ENCODE measurements around the gene PKM. TPM values are rescaled to one million over a fixed set of nuclear protein-coding genes. Genes with fewer than 3 reads are reported as not detected.

PKM gene
- polyA plus RNA-seq: 307 and 371 TPM in 2 replicates

DNA sequence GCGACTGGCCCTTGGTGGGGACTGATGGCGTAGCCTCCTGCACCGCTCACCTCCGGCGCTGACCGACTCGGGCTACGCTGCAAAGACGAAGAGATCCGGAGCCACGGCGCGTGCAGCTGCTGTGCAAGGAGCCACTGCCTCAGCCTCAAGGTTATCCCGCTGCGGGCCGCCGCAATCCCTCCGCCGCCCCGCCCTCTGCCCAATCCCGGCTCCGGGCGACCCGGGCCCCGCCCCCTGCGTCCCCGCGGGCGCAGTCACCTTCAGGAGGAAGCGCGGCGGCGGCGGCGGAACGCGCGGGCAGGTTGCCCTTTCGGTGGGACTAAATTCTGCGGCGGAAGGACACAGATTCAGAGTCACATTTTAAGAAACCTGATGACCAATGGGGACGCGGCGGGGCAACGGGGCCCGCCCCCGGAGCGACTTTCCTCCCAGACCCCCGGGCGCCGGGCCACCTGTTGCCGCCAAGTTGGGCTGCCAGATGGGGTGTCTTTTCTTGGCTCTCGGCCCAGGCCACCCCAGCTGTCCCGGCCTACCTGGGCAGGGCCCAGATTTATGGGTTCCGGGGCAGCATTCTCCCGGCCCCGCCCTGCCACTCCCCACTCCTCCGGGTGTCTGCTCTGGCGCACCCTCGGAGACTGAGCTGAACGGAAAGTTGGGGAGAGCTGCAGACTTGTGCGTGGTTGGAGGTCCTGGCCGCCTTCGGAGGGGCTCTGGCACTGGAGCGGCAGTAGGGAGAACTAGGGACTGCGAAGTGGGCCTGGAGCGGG, at the start of gene PKM:
Gene PKM (minus strand): TSS at position 125 of the 767 bp plus-strand sequence. CDS start 12,093 bp downstream, outside the sequence.

DNA sequence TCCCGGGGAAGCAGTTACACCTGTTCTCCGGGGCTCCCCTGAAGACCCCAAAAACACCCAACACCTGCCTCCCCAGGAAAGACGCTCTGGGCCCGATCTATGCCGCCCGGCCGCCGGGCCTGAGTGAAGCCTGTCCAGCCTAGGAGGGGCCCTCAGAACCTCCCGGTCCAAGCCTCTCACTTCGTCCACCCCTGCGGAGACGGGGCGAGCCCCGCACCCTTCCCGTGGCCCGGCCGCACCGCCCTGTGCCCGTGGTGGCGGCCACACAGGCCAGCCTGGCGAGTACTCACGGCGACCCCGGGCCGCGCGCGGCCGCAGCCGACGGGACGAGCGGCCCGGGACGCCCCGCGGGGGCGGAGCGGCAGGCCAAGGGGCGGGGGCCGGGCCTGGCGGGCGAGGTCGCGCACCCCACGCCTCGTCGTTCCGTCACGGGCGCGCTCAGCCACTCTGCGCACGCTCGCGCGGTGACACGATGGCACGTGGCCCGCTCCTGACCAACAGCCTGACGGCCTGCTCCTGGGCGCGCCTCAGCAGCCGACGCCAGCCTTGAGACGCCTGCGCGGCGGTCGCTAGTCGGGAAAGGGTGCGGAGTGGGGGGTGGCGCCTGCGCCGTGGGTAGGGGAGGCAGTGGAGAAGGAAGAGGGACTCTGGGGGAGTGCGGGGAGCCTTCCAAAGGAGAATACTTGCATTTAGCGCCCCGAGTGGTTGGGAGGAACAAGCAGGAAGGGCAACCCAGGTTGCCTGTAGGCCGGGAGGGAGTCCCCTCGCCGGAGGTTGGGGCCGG, 41.4 kb upstream of the PKM start, which contains the start of gene PARP6:
Gene PARP6 (minus strand): TSS at position 342 of the 784 bp plus-strand sequence. CDS start 5,077 bp downstream, outside the sequence.

GRCh38 chr15:72197460-72198355, 33.3 kb downstream of the PKM start, which contains the start of gene GRAMD2A:
GRAMD2A (minus strand) TSS chr15:72197787.

Other genes with a start within 250 kb of the PKM start
- gene MYO9A, start 113.0 kb downstream of the PKM start, polyA plus RNA-seq: 32.9 and 35.3 TPM in 2 replicates
- 12.6 and 13.2 TPM in 2 replicates for gene SENP8, start 112.8 kb downstream of the PKM start, polyA plus RNA-seq
- 0.13 and 0.29 TPM in 2 replicates for gene GRAMD2A, start 33.4 kb downstream of the PKM start, polyA plus RNA-seq
- gene PARP6, start 41.4 kb upstream of the PKM start, polyA plus RNA-seq: 83.7 and 85.5 TPM in 2 replicates
- 2.3 and 3.5 TPM in 2 replicates for gene CELF6, start 89.0 kb upstream of the PKM start, polyA plus RNA-seq
- gene HEXA, start 144.8 kb upstream of the PKM start, polyA plus RNA-seq: 58.9 and 72.4 TPM in 2 replicates
- not detected in 2 replicates for gene TMEM202, start 167.1 kb upstream of the PKM start, polyA plus RNA-seq
- 78.0 and 79.9 TPM in 2 replicates for gene ARIH1, start 243.1 kb upstream of the PKM start, polyA plus RNA-seq

Data from Purkinje cell (primary cell).